A673 (cell line): Measurements from ENCODE around the gene EXOC4. TPM values are rescaled to one million over a fixed set of nuclear protein-coding genes. Genes with fewer than 3 reads are reported as not detected.

ENCODE experiments used
- BruUV-seq: library from RNA; stranded (reverse); fragments of 400-500 nt; replicated peaks from 2 replicates; lab custom pipeline; 2021; lab: Mats Ljungman, UMichigan
- CTCF ChIA-PET: fragments of 300-600 bp; sonication (Branson Sonifier 250); formaldehyde crosslinking; loops from one replicate; lab custom pipeline; 2022; ENCODE audit warnings: antibody characterized with exemption; lab: Charles Lee
- POLR2A ChIA-PET: fragments of 300-600 bp; sonication (Branson Sonifier 250); formaldehyde crosslinking; loops from one replicate; lab custom pipeline; 2022; ENCODE audit warnings: antibody characterized with exemption; ENCODE audit not compliant: low non-redundant PET; lab: Charles Lee
- DNase-seq: peaks from one replicate; pipeline ENCODE4 v3.0.0-alpha.2; 2015; ENCODE audit warnings: low spot score
- H3K27ac ChIP-seq: fragments of 200-600 bp; sonication (generic); 2 replicates; pipeline ENCODE4 v1.5.1; 2016; ENCODE audit warnings: mixed run types, low read depth, mild to moderate bottlenecking, mixed read lengths, antibody characterized with exemption, low read length; ENCODE audit not compliant: poor library complexity, severe bottlenecking
- H3K27me3 ChIP-seq: fragments of 200-600 bp; sonication (generic); replicated peaks from 2 replicates; pipeline ENCODE4 v1.6.1; 2017; ENCODE audit warnings: mixed run types, low read depth, mild to moderate bottlenecking, mixed read lengths, antibody characterized with exemption, low read length; ENCODE audit not compliant: insufficient read depth, poor library complexity
- H3K36me3 ChIP-seq: fragments of 200-600 bp; sonication (generic); 2 replicates; pipeline ENCODE4 v1.6.1; 2016; ENCODE audit warnings: mixed run types, mild to moderate bottlenecking, mixed read lengths, antibody characterized with exemption, low read length; ENCODE audit not compliant: insufficient read depth, poor library complexity, severe bottlenecking
- H3K4me1 ChIP-seq: fragments of 200-600 bp; sonication (generic); 2 replicates; pipeline ENCODE4 v1.6.1; 2017; ENCODE audit warnings: mixed run types, mild to moderate bottlenecking, mixed read lengths, antibody characterized with exemption, low read length; ENCODE audit not compliant: insufficient read depth, poor library complexity, severe bottlenecking
- H3K4me3 ChIP-seq: fragments of 200-600 bp; sonication (generic); 2 replicates; pipeline ENCODE4 v1.5.1; 2016; ENCODE audit warnings: low read depth, mixed run types, mild to moderate bottlenecking, mixed read lengths, low read length; ENCODE audit not compliant: poor library complexity, severe bottlenecking
- H3K9me3 ChIP-seq: fragments of 200-600 bp; sonication (generic); 2 replicates; pipeline ENCODE4 v1.6.1; 2016; ENCODE audit warnings: mixed run types, low read depth, mild to moderate bottlenecking, mixed read lengths, antibody characterized with exemption, low read length; ENCODE audit not compliant: poor library complexity, severe bottlenecking
- EZH2 ChIP-seq: fragments of 200-600 bp; sonication (generic); IDR thresholded peaks from 2 replicates; pipeline ENCODE4 v1.6.1; 2017; ENCODE audit warnings: borderline replicate concordance, low read depth, mild to moderate bottlenecking, mixed read lengths, antibody characterized with exemption, low read length; ENCODE audit not compliant: poor library complexity, severe bottlenecking
- intact Hi-C: fragments of 100-400 bp; cut with micrococcal nuclease; formaldehyde crosslinking; loops from one replicate; pipeline ENCODE4 v1.10.0; 2022; ENCODE audit not compliant: unreplicated experiment
- total RNA-seq: library from RNA; stranded (reverse); gene quantifications from 2 replicates; pipeline ENCODE4 v1.2.3, GENCODE V29; 2021
- TF ChIP-seq, protein P1 (sequence below): fragments of 300-800, 200-600 bp; sonication (generic); conservative IDR thresholded peaks from 2 replicates; pipeline ENCODE4 v1.5.1; 2017; ENCODE audit warnings: low read depth, mild to moderate bottlenecking, antibody characterized with exemption, low read length, moderate library complexity, mixed read lengths

EXOC4 gene
- total RNA-seq, 1 experiment from 2014 or later: 66.1 TPM

DNA sequence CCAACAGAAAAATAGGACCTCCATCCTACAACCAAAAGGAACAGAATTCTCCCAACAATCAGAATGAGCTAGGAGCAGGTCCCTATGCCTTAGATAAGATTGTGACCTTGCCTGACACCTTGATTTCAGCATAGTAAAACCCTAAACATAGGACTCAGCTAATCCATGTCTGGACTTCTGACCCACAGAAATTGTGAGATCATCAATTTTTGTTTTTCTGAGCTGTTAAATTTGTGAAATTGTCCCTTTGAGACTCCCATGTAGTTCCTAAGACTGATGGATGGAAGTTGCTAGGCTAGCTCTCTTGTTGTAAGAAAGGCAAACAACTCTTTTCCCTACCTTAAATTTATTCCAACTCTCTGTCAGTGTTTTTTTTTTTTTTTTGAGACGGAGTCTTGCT, 244.2 kb downstream of the EXOC4 start:
- POLR2A ChIA-PET: no interaction called here
- no peak overlapping the region for H3K4me3 ChIP-seq
- H3K4me1 ChIP-seq: peaks cover 17% of the 10 kb centered on the region
- no peak overlapping the region for H3K27ac ChIP-seq
- TF ChIP-seq, protein P1, sequence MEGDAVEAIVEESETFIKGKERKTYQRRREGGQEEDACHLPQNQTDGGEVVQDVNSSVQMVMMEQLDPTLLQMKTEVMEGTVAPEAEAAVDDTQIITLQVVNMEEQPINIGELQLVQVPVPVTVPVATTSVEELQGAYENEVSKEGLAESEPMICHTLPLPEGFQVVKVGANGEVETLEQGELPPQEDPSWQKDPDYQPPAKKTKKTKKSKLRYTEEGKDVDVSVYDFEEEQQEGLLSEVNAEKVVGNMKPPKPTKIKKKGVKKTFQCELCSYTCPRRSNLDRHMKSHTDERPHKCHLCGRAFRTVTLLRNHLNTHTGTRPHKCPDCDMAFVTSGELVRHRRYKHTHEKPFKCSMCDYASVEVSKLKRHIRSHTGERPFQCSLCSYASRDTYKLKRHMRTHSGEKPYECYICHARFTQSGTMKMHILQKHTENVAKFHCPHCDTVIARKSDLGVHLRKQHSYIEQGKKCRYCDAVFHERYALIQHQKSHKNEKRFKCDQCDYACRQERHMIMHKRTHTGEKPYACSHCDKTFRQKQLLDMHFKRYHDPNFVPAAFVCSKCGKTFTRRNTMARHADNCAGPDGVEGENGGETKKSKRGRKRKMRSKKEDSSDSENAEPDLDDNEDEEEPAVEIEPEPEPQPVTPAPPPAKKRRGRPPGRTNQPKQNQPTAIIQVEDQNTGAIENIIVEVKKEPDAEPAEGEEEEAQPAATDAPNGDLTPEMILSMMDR: no peak
- no peak for TF ChIP-seq EZH2
- H3K27me3 ChIP-seq: peaks cover 4% of the 10 kb centered on the region
- intact Hi-C loops: no loop called here
- BruUV-seq: no TSS peak
- no peaks in the 10 kb centered on the region for H3K9me3 ChIP-seq
- CTCF ChIA-PET: no interaction called here
- DNase-seq: no peak
- H3K36me3 ChIP-seq: no peaks in the 10 kb centered on the region

DNA sequence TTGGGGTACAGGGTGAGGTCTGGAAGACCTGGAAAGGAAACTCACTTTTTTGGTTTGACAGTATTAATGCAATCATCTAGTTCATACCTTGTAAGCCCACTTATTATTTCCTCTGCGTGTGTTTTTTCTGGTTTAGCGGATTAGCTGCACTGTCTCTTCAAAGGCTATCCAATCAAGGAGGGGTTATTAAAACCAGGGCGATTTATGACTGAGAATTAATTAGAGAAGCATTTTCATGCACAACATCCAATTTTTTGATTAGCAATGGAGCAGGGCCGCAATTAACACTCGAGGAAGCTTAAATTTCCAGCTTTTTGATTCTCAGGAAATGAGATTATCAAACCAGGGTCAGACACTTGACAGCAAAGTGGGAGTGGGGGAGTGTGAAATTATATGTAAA, 248.9 kb downstream of the EXOC4 start:
- H3K27ac ChIP-seq: no peak overlapping the region
- CTCF ChIA-PET: interaction anchor here (0.7 kb wide), 1 partner anchor 240 kb away, joined by 3 read pairs; no protein-coding TSS in a partner anchor
- no TSS peak for BruUV-seq
- H3K4me3 ChIP-seq: no peak overlapping the region
- POLR2A ChIA-PET: no interaction called here
- peaks cover 41% of the 10 kb centered on the region for H3K27me3 ChIP-seq
- intact Hi-C loops: no loop called here
- TF ChIP-seq, protein P1: no peak
- no peak for TF ChIP-seq EZH2
- DNase-seq: peak; percentile 38
- H3K4me1 ChIP-seq: peaks cover 16% of the 10 kb centered on the region
- no peaks in the 10 kb centered on the region for H3K36me3 ChIP-seq
- no peaks in the 10 kb centered on the region for H3K9me3 ChIP-seq

DNA sequence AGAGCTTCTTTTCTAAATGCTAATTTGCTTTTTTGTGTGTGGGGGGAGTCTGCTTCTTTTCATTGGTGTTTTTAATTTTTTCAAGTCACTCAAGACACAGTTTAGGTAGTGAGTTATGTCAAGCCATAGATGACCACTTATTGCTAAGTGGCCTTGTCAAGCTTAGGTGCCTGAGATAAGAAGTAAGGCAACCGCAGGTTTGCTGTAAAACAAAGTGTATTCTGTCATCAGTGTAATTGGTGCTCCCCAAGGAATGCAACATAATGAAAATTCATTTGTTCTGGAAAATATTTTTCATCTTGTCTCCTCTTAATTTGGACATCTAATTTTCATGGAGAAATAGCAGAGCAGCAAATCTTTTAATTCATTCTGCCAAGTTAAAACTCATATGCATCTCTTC, 249.6 kb downstream of the EXOC4 start:
- Histone ChIP-seq H3K9me3 (no peaks in the 10 kb centered on the region), H3K36me3 (no peaks in the 10 kb centered on the region), H3K27ac (no peak overlapping the region), H3K27me3 (peaks cover 41% of the 10 kb centered on the region), H3K4me3 (no peak overlapping the region), H3K4me1 (peaks cover 16% of the 10 kb centered on the region)
- intact Hi-C loops: no loop called here
- DNase-seq: no peak
- CTCF ChIA-PET: interaction anchor here (0.7 kb wide), 1 partner anchor 240 kb away, joined by 3 read pairs; no protein-coding TSS in a partner anchor
- no peak for TF ChIP-seq EZH2
- TF ChIP-seq, protein P1: no peak
- no TSS peak for BruUV-seq
- POLR2A ChIA-PET: no interaction called here
